Measurements from ENCODE around the gene COL6A1. TPM values are rescaled to one million over a fixed set of nuclear protein-coding genes. Genes with fewer than 3 reads are reported as not detected.

COL6A1 gene
- total and polyA plus RNA-seq, 5 donors from 2014 or later, result 0.10 to 2.2 (median 0.78) TPM

DNA sequence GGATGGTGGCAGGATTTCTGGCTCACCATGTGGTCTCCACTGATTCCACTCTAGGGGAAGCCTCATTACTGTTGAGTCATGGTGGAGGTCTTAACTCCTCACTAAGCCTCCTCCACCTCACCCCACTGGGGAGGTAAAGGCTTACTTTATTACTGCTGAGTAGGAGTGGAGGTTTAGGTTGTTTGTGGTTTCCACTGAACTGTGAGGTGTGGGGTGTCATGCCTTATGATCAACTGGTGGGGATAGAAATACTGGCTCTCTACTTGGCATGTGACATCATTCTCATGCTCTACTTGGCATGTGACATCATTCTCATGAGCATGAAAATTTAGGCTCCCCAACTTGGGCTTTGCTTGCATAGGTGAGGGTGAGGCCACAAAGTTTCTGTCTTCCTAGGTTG lies 35.6 kb downstream of the COL6A1 start:
- no peak overlapping the region for H3K4me3 Mint-ChIP-seq
- Histone ChIP-seq H3K27me3 (ENCODE audit: control insufficient read depth, insufficient read depth, low read length) (peaks cover 9% of the 10 kb centered on the region), H3K4me1 (ENCODE audit: control insufficient read depth, insufficient read depth, low read length, poor library complexity, severe bottlenecking) (no peaks in the 10 kb centered on the region), H3K27ac (ENCODE audit: insufficient read depth, low read length, poor library complexity, severe bottlenecking) (no peak overlapping the region), H3K9me3 (ENCODE audit: control insufficient read depth in 2 of 2, low read length in 2 of 2) (no peaks in the 10 kb centered on the region), H3K36me3 (ENCODE audit: control insufficient read depth, insufficient read depth, low read length) (no peaks in the 10 kb centered on the region), H3K4me3 (ENCODE audit: low read depth, low read length) (no peak overlapping the region)
- H3K36me3 Mint-ChIP-seq, result no peaks in the 10 kb centered on the region
- no peak for DNase-seq
- peaks cover 0 to 3% (median 0%) of the 10 kb centered on the region in 7 donors for H3K9me3 Mint-ChIP-seq
- H3K27me3 Mint-ChIP-seq, result peaks cover 47% of the 10 kb centered on the region
- no peaks in the 10 kb centered on the region for H3K4me1 Mint-ChIP-seq
- no peak overlapping the region for H3K27ac Mint-ChIP-seq
- no peak for ATAC-seq (ENCODE audit: low read depth in 2 of 2)

GRCh38 chr21:46017695-46018094 lies 36.1 kb downstream of the COL6A1 start:
- Histone ChIP-seq H3K27me3 (ENCODE audit: control insufficient read depth, insufficient read depth, low read length) (peaks cover 9% of the 10 kb centered on the region), H3K27ac (ENCODE audit: insufficient read depth, low read length, poor library complexity, severe bottlenecking) (no peak overlapping the region), H3K4me3 (ENCODE audit: low read depth, low read length) (no peak overlapping the region), H3K36me3 (ENCODE audit: control insufficient read depth, insufficient read depth, low read length) (no peaks in the 10 kb centered on the region), H3K4me1 (ENCODE audit: control insufficient read depth, insufficient read depth, low read length, poor library complexity, severe bottlenecking) (no peaks in the 10 kb centered on the region), H3K9me3 (ENCODE audit: control insufficient read depth in 2 of 2, low read length in 2 of 2) (no peaks in the 10 kb centered on the region)
- Mint-ChIP-seq H3K4me3 (no peak overlapping the region), H3K4me1 (no peaks in the 10 kb centered on the region), H3K27me3 (peaks cover 47% of the 10 kb centered on the region), H3K9me3 (peaks cover 0 to 3% (median 0%) of the 10 kb centered on the region in 7 donors), H3K27ac (no peak overlapping the region), H3K36me3 (no peaks in the 10 kb centered on the region)
- ATAC-seq (ENCODE audit: low read depth in 2 of 2) (no peak), DNase-seq (no peak)

GRCh38 chr21:46018615-46019014 lies 37.0 kb downstream of the COL6A1 start:
- DNase-seq (no peak), ATAC-seq (ENCODE audit: low read depth in 2 of 2) (no peak)
- H3K27me3 Mint-ChIP-seq, result peaks cover 41% of the 10 kb centered on the region
- no peak overlapping the region for H3K4me3 ChIP-seq (ENCODE audit: low read depth, low read length)
- no peaks in the 10 kb centered on the region for H3K9me3 ChIP-seq (ENCODE audit: control insufficient read depth in 2 of 2, low read length in 2 of 2)
- no peaks in the 10 kb centered on the region for H3K36me3 Mint-ChIP-seq
- no peak overlapping the region for H3K4me3 Mint-ChIP-seq
- no peaks in the 10 kb centered on the region for H3K36me3 ChIP-seq (ENCODE audit: control insufficient read depth, insufficient read depth, low read length)
- H3K9me3 Mint-ChIP-seq, result peaks cover 0 to 3% (median 0%) of the 10 kb centered on the region in 7 donors
- H3K27ac ChIP-seq (ENCODE audit: insufficient read depth, low read length, poor library complexity, severe bottlenecking), result no peak overlapping the region
- H3K27me3 ChIP-seq (ENCODE audit: control insufficient read depth, insufficient read depth, low read length), result peaks cover 11% of the 10 kb centered on the region
- H3K4me1 ChIP-seq (ENCODE audit: control insufficient read depth, insufficient read depth, low read length, poor library complexity, severe bottlenecking), result no peaks in the 10 kb centered on the region
- H3K4me1 Mint-ChIP-seq, result no peaks in the 10 kb centered on the region
- H3K27ac Mint-ChIP-seq, result no peak overlapping the region

DNA sequence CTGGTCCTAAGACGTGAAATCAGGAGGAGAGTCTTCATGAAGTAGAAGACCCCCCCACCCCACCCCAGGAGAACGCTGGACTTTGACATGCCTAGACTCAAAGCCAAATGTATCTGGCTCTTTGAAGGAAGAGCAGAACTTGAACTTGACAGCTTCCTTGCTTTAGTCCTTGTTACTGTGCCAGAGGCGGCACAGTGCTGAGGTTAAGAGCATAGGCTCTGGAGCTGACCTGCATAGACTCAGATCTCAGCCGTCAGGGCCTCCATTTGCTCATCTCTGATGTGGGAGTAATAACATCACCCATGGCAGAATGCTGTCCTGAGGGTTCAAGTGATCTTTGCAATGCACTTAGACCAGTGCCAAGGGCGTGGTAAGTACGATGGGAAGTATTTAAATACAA lies 39.0 kb downstream of the COL6A1 start:
- Histone ChIP-seq H3K36me3 (ENCODE audit: control insufficient read depth, insufficient read depth, low read length) (no peaks in the 10 kb centered on the region), H3K9me3 (ENCODE audit: control insufficient read depth in 2 of 2, low read length in 2 of 2) (no peaks in the 10 kb centered on the region), H3K27me3 (ENCODE audit: control insufficient read depth, insufficient read depth, low read length) (peaks cover 14% of the 10 kb centered on the region), H3K4me3 (ENCODE audit: low read depth, low read length) (no peak overlapping the region), H3K27ac (ENCODE audit: insufficient read depth, low read length, poor library complexity, severe bottlenecking) (no peak overlapping the region), H3K4me1 (ENCODE audit: control insufficient read depth, insufficient read depth, low read length, poor library complexity, severe bottlenecking) (no peaks in the 10 kb centered on the region)
- H3K27me3 Mint-ChIP-seq, result peaks cover 41% of the 10 kb centered on the region
- H3K4me3 Mint-ChIP-seq, result no peak overlapping the region
- no peak overlapping the region for H3K27ac Mint-ChIP-seq
- H3K36me3 Mint-ChIP-seq, result no peaks in the 10 kb centered on the region
- peaks cover 0 to 7% (median 0%) of the 10 kb centered on the region in 7 donors for H3K9me3 Mint-ChIP-seq
- ATAC-seq (ENCODE audit: low read depth in 2 of 2), result no peak
- no peak for DNase-seq
- H3K4me1 Mint-ChIP-seq, result no peaks in the 10 kb centered on the region

GRCh38 chr21:46021398-46021797 lies 39.8 kb downstream of the COL6A1 start:
- Mint-ChIP-seq H3K4me3 (no peak overlapping the region), H3K4me1 (no peaks in the 10 kb centered on the region), H3K27me3 (peaks cover 48% of the 10 kb centered on the region), H3K27ac (no peak overlapping the region), H3K36me3 (no peaks in the 10 kb centered on the region), H3K9me3 (peaks cover 0 to 7% (median 0%) of the 10 kb centered on the region in 7 donors)
- Histone ChIP-seq H3K4me3 (ENCODE audit: low read depth, low read length) (no peak overlapping the region), H3K4me1 (ENCODE audit: control insufficient read depth, insufficient read depth, low read length, poor library complexity, severe bottlenecking) (no peaks in the 10 kb centered on the region), H3K27ac (ENCODE audit: insufficient read depth, low read length, poor library complexity, severe bottlenecking) (no peak overlapping the region), H3K9me3 (ENCODE audit: control insufficient read depth in 2 of 2, low read length in 2 of 2) (no peaks in the 10 kb centered on the region), H3K27me3 (ENCODE audit: control insufficient read depth, insufficient read depth, low read length) (peaks cover 14% of the 10 kb centered on the region), H3K36me3 (ENCODE audit: control insufficient read depth, insufficient read depth, low read length) (no peaks in the 10 kb centered on the region)
- no peak for ATAC-seq (ENCODE audit: low read depth in 2 of 2)
- no peak for DNase-seq

GRCh38 chr21:46021978-46022544 lies 40.5 kb downstream of the COL6A1 start:
- Mint-ChIP-seq H3K9me3 (peaks cover 0 to 7% (median 0%) of the 10 kb centered on the region in 7 donors), H3K4me3 (no peak overlapping the region), H3K4me1 (no peaks in the 10 kb centered on the region), H3K27me3 (peaks cover 47% of the 10 kb centered on the region), H3K27ac (no peak overlapping the region), H3K36me3 (no peaks in the 10 kb centered on the region)
- Histone ChIP-seq H3K27me3 (ENCODE audit: control insufficient read depth, insufficient read depth, low read length) (peaks cover 13% of the 10 kb centered on the region), H3K9me3 (ENCODE audit: control insufficient read depth in 2 of 2, low read length in 2 of 2) (no peaks in the 10 kb centered on the region), H3K4me1 (ENCODE audit: control insufficient read depth, insufficient read depth, low read length, poor library complexity, severe bottlenecking) (no peaks in the 10 kb centered on the region), H3K4me3 (ENCODE audit: low read depth, low read length) (no peak overlapping the region), H3K27ac (ENCODE audit: insufficient read depth, low read length, poor library complexity, severe bottlenecking) (no peak overlapping the region), H3K36me3 (ENCODE audit: control insufficient read depth, insufficient read depth, low read length) (no peaks in the 10 kb centered on the region)
- no peak for ATAC-seq (ENCODE audit: low read depth in 2 of 2)
- DNase-seq, result no peak

GRCh38 chr21:46022551-46023525 lies 41.3 kb downstream of the COL6A1 start:
- no peak for ATAC-seq (ENCODE audit: low read depth in 2 of 2)
- Histone ChIP-seq H3K27me3 (ENCODE audit: control insufficient read depth, insufficient read depth, low read length) (peaks cover 7% of the 10 kb centered on the region), H3K4me1 (ENCODE audit: control insufficient read depth, insufficient read depth, low read length, poor library complexity, severe bottlenecking) (no peaks in the 10 kb centered on the region), H3K36me3 (ENCODE audit: control insufficient read depth, insufficient read depth, low read length) (no peaks in the 10 kb centered on the region), H3K9me3 (ENCODE audit: control insufficient read depth in 2 of 2, low read length in 2 of 2) (no peaks in the 10 kb centered on the region), H3K27ac (ENCODE audit: insufficient read depth, low read length, poor library complexity, severe bottlenecking) (no peak overlapping the region), H3K4me3 (ENCODE audit: low read depth, low read length) (no peak overlapping the region)
- Mint-ChIP-seq H3K27ac (no peak overlapping the region), H3K9me3 (peaks cover 0 to 7% (median 0%) of the 10 kb centered on the region in 7 donors), H3K4me1 (no peaks in the 10 kb centered on the region), H3K36me3 (no peaks in the 10 kb centered on the region), H3K4me3 (no peak overlapping the region), H3K27me3 (peaks cover 44% of the 10 kb centered on the region)
- DNase-seq, result no peak
